Parathyroid adenoma (tissue), 2 donors: Measurements from ENCODE around the gene SDCBP2.

ENCODE experiments used
- H2AFZ ChIP-seq: fragments of 300-600 bp; sonication (generic); one replicate; pipeline ENCODE4 v1.7.0; 2017; ENCODE audit warnings: antibody characterized with exemption, mild to moderate bottlenecking
- H3K27ac ChIP-seq: fragments of 300-600 bp; sonication (generic); one replicate; pipeline ENCODE4 v1.7.0; 2017
- H3K27me3 ChIP-seq: fragments of 300-600 bp; sonication (generic); one replicate; pipeline ENCODE4 v1.7.0; 2017; ENCODE audit warnings: low read length; ENCODE audit not compliant: control insufficient read depth, insufficient read depth
- H3K36me3 ChIP-seq: fragments of 300-600 bp; sonication (generic); one replicate; pipeline ENCODE4 v1.7.0; 2017; ENCODE audit warnings: low read length; ENCODE audit not compliant: control insufficient read depth, insufficient read depth
- H3K4me1 ChIP-seq: fragments of 300-600 bp; sonication (generic); one replicate; pipeline ENCODE4 v1.7.0; 2017; ENCODE audit warnings: control low read depth
- H3K4me2 ChIP-seq: fragments of 300-600 bp; sonication (generic); one replicate; pipeline ENCODE4 v1.7.0; 2017; ENCODE audit warnings: low read length
- H3K4me3 ChIP-seq: fragments of 300-600 bp; sonication (generic); one replicate; pipeline ENCODE4 v1.7.0; 2017; ENCODE audit warnings: low read depth, low read length
- H3K79me2 ChIP-seq: fragments of 300-600 bp; sonication (generic); one replicate; pipeline ENCODE4 v1.7.0; 2017; ENCODE audit warnings: control low read depth
- H3K9ac ChIP-seq: fragments of 300-600 bp; sonication (generic); one replicate; pipeline ENCODE4 v1.7.0; 2017; ENCODE audit warnings: mild to moderate bottlenecking
- H3K9me3 ChIP-seq: fragments of 300-600 bp; sonication (generic); one replicate; pipeline ENCODE4 v1.7.0; 2017; ENCODE audit warnings: low read length; ENCODE audit not compliant: control insufficient read depth
- CTCF ChIP-seq: fragments of 300-600 bp; sonication (generic); IDR thresholded peaks from one replicate; pipeline ENCODE4 v1.7.0; 2017; ENCODE audit warnings: antibody characterized with exemption, mild to moderate bottlenecking
- donor health status: primary hyperparathyroidism.

SDCBP2 gene

GRCh38 chr20:1306316-1307135 is 22.4 kb downstream of the SDCBP2 start:
- H3K36me3 ChIP-seq, result no peaks in the 10 kb centered on the region
- H3K27me3 ChIP-seq, result no peaks in the 10 kb centered on the region
- H2AFZ ChIP-seq, result no peak overlapping the region
- no peak overlapping the region for H3K9ac ChIP-seq
- no peaks in the 10 kb centered on the region for H3K79me2 ChIP-seq
- no peak overlapping the region for H3K27ac ChIP-seq
- no peak overlapping the region for H3K4me3 ChIP-seq
- H3K4me2 ChIP-seq, result no peak overlapping the region
- no peaks in the 10 kb centered on the region for H3K9me3 ChIP-seq
- no peak for TF ChIP-seq CTCF
- H3K4me1 ChIP-seq, result no peaks in the 10 kb centered on the region

- H3K9ac ChIP-seq, result no peak overlapping the region
- TF ChIP-seq CTCF, result no peak
- H3K4me1 ChIP-seq, result no peaks in the 10 kb centered on the region
- no peak overlapping the region for H2AFZ ChIP-seq
- no peaks in the 10 kb centered on the region for H3K27me3 ChIP-seq
- H3K36me3 ChIP-seq, result no peaks in the 10 kb centered on the region
- H3K4me2 ChIP-seq, result no peak overlapping the region
- no peak overlapping the region for H3K27ac ChIP-seq
- no peak overlapping the region for H3K4me3 ChIP-seq
- H3K9me3 ChIP-seq, result no peaks in the 10 kb centered on the region
- no peaks in the 10 kb centered on the region for H3K79me2 ChIP-seq
Measured at GRCh38 chr20:1305712-1306111, 23.2 kb downstream of the SDCBP2 start.

GRCh38 chr20:1304710-1305515 is 24.0 kb downstream of the SDCBP2 start:
- TF ChIP-seq CTCF, result no peak
- H3K4me1 ChIP-seq, result no peaks in the 10 kb centered on the region
- H2AFZ ChIP-seq, result no peak overlapping the region
- H3K27me3 ChIP-seq, result no peaks in the 10 kb centered on the region
- no peak overlapping the region for H3K27ac ChIP-seq
- H3K9me3 ChIP-seq, result no peaks in the 10 kb centered on the region
- H3K4me2 ChIP-seq, result no peak overlapping the region
- no peaks in the 10 kb centered on the region for H3K36me3 ChIP-seq
- H3K79me2 ChIP-seq, result no peaks in the 10 kb centered on the region
- no peak overlapping the region for H3K4me3 ChIP-seq
- H3K9ac ChIP-seq, result no peak overlapping the region

- H3K79me2 ChIP-seq, result no peaks in the 10 kb centered on the region
- H3K4me1 ChIP-seq, result no peaks in the 10 kb centered on the region
- no peak overlapping the region for H3K4me3 ChIP-seq
- H3K9ac ChIP-seq, result no peak overlapping the region
- no peaks in the 10 kb centered on the region for H3K27me3 ChIP-seq
- TF ChIP-seq CTCF, result no peak
- no peaks in the 10 kb centered on the region for H3K36me3 ChIP-seq
- no peaks in the 10 kb centered on the region for H3K9me3 ChIP-seq
- no peak overlapping the region for H3K27ac ChIP-seq
- H2AFZ ChIP-seq, result no peak overlapping the region
- no peak overlapping the region for H3K4me2 ChIP-seq
Measured at GRCh38 chr20:1302685-1303541, 26.0 kb downstream of the SDCBP2 start.
